ENCODE measurements around the gene KPNB1. TPM values are rescaled to one million over a fixed set of nuclear protein-coding genes. Genes with fewer than 3 reads are reported as not detected.
A peak's percentile ranks its signal among the peaks of the same experiment; 100 is the strongest.

The KPNB1 gene
- total and polyA plus RNA-seq, 10 of the 15 experiments (the other 5 are each of a cell fraction or from before 2014, with no cell fraction given): 67.8 to 525 (median 246) TPM

- H3K27ac ChIP-seq (ENCODE audit: control insufficient read depth, insufficient read depth): no peak overlapping the region
- FAIRE-seq: no peak
These were observed 2.9 kb downstream of the KPNB1 start for GRCh38 chr17:47652570-47652969.

More at GRCh38 chr17:47652570-47652969, 2.9 kb downstream of the KPNB1 start:
- WGBS (ENCODE audit: insufficient coverage, insufficient replicate concordance, low lambda C conversion rate, missing lambda C conversion rate): 80% methylated on average over 6 of the region's 6 CpGs
- DNase-seq (ENCODE audit: low read depth, low spot score): no peak
- Histone ChIP-seq H3K79me2 (ENCODE audit: control insufficient read depth, insufficient read depth, low read length) (peaks cover 79% of the 10 kb centered on the region), H2AFZ (ENCODE audit: control insufficient read depth, low read depth, low read length) (no peak overlapping the region), H3K9me3 (replicated peaks; ENCODE audit: control insufficient read depth, insufficient read depth, low read length) (no peaks in the 10 kb centered on the region), H3K4me2 (ENCODE audit: control insufficient read depth, insufficient read depth) (peak overlapping the region; percentile 61), H3K4me3 (peak overlapping the region; percentile 77), H3K36me3 (ENCODE audit: control insufficient read depth in 2 of 2, insufficient read depth in 2 of 2, low read length in 1 of 2) (peaks cover 8 to 35% of the 10 kb centered on the region in 2 experiments), H3K9ac (ENCODE audit: control insufficient read depth, insufficient read depth, low read length) (no peak overlapping the region), H4K20me1 (ENCODE audit: control insufficient read depth, insufficient read depth) (peaks cover 6% of the 10 kb centered on the region; the same call in 1 of the 2 replicates), H3K27me3 (replicated peaks in 1 of 2; ENCODE audit: control insufficient read depth in 2 of 2, insufficient read depth in 2 of 2, low read length in 1 of 2) (no peaks in the 10 kb centered on the region), H3K4me1 (ENCODE audit: control insufficient read depth, insufficient read depth, low read length) (peaks cover 21% of the 10 kb centered on the region)
- BruUV-seq (replicated peaks): no TSS peak
- no peak for TF ChIP-seq SREBF1 (IDR thresholded peaks at IDR 0.05; ENCODE audit: low read length)
- no peak for TF ChIP-seq ATF3 (IDR thresholded peaks at IDR 0.05; ENCODE audit: borderline replicate concordance, extremely low read depth, low read depth, low read length)
- peak; percentile 80 for TF ChIP-seq REST (IDR thresholded peaks at IDR 0.05; ENCODE audit: low read depth, low read length)
- no peak for TF ChIP-seq RELA (IDR thresholded peaks at IDR 0.05; ENCODE audit: borderline replicate concordance, partially characterized antibody)
- peak; percentile 61; the same call in 1 of the 2 replicates for TF ChIP-seq POLR2AphosphoS5 (IDR thresholded peaks at IDR 0.05; ENCODE audit: low read length)
- POLR2A ChIA-PET: interaction anchor here (0.6 to 1.1 kb wide), 3 partner anchors 11 to 286 kb away, joined by 3 to 4 read pairs (median 4); no protein-coding TSS in a partner anchor
- SMC1A ChIA-PET (ENCODE audit: uncharacterized antibody, unreplicated experiment): interaction anchor here (1.0 to 2.7 kb wide), 4 partner anchors 9 to 149 kb away, joined by 3 to 9 read pairs (median 4); no protein-coding TSS in a partner anchor
- CTCF ChIA-PET: interaction anchor here (0.7 to 6.9 kb wide), 4 partner anchors 13 to 169 kb away, joined by 3 to 75 read pairs (median 4); partner anchors contain the start of gene OSBPL7
- in situ Hi-C loops (cut with MboI): no loop called here
- RAD21 ChIA-PET (ENCODE audit: unreplicated experiment): no interaction called here
- ATAC-seq: no peak
- intact Hi-C loops (cut with micrococcal nuclease; ENCODE audit: unreplicated experiment): loop anchor here (10.0 kb wide), 1 partner anchor 82 kb away; the partner anchor contains the start of gene TBX21

Data from GM12878 (cell line).